ENCODE data around the gene EFCAB6.

The EFCAB6 gene

DNA sequence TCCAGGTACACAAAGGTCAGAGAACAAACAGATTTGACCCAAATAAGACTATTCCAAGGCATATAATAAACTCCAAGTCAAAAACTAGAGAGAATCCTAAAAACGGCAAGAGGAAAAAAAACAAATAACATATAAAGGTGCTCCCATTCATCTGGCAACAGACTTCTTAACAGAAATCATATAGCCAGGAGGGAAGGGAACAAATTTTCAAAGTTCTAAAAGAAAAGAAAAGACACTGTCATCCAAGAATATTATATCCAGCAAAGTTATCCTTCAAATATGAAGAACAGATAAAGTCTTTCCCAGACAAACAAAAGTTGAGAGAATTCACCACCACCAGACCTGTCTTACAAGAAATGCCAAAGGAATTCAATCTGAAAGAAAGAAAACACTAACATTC lies 11.1 kb downstream of the EFCAB6 start:
- no peak overlapping the region for H3K4me3 ChIP-seq (ENCODE audit: low read depth, low read length)
- TF ChIP-seq, protein P1, sequence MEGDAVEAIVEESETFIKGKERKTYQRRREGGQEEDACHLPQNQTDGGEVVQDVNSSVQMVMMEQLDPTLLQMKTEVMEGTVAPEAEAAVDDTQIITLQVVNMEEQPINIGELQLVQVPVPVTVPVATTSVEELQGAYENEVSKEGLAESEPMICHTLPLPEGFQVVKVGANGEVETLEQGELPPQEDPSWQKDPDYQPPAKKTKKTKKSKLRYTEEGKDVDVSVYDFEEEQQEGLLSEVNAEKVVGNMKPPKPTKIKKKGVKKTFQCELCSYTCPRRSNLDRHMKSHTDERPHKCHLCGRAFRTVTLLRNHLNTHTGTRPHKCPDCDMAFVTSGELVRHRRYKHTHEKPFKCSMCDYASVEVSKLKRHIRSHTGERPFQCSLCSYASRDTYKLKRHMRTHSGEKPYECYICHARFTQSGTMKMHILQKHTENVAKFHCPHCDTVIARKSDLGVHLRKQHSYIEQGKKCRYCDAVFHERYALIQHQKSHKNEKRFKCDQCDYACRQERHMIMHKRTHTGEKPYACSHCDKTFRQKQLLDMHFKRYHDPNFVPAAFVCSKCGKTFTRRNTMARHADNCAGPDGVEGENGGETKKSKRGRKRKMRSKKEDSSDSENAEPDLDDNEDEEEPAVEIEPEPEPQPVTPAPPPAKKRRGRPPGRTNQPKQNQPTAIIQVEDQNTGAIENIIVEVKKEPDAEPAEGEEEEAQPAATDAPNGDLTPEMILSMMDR (IDR thresholded peaks at IDR 0.05; ENCODE audit: borderline replicate concordance, insufficient read depth, low read depth, low read length): no peak

DNA sequence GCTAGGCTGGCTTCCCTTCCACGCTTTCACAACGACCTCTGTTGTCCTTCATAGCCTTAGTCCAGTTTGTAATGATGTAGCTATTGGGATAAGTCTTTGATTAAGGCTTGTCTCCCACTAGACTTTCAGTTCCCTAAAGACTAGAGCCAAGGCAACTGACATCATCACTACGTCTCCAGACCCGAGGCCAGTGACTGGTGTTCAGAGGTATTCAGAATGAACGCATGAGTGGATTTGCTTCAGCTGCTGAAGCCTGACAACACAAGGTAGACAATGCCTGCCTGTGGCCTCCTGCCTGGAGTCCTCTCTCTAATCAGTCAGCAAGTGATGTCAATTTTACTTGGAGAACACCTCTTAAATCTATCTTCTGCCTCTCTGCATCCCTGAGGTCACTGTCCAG lies 13.6 kb downstream of the EFCAB6 start:
- no peak overlapping the region for H3K4me3 ChIP-seq (ENCODE audit: low read depth, low read length)
- TF ChIP-seq, protein P1 (IDR thresholded peaks at IDR 0.05; ENCODE audit: borderline replicate concordance, insufficient read depth, low read depth, low read length): no peak

DNA sequence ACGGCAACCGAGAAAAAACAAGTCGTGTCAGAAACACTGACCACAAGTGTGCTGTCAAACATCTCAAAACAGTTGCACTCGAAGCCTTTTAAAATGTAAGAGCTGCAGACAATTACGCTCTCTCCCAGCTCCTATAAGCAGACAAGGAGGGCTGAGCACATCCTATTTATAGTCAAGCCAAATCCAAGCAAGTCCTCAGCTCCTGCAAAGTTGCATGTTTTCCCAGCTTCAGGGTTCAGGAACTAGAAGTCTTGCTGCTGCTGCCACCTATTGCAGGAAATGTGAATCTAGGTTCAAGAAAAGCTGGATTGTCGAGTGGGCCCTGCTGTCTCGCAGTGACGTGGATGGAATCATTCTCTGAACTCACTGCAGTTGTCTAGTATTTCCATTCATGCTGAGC lies 15.5 kb downstream of the EFCAB6 start:
- H3K4me3 ChIP-seq (ENCODE audit: low read depth, low read length): no peak overlapping the region
- TF ChIP-seq, protein P1 (IDR thresholded peaks at IDR 0.05; ENCODE audit: borderline replicate concordance, insufficient read depth, low read depth, low read length): no peak

DNA sequence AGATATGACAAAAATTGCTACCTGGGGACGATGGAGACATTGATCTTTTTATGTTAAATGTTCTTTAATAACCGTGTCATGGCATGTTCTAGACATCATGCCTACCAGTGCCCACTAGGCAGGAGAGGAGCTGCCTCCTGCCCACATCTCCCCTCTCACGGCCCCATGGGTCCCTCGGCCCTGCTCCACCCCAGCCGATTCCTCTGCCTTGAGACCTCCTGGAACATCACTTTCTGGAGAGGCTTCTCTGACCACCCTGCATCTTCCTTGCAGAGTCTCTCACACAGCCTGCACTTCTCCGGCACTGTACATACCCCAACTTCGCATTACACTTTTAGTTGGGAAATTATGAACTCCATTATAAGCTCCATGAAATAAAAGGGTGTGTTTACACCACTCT lies 16.8 kb downstream of the EFCAB6 start:
- H3K4me3 ChIP-seq (ENCODE audit: low read depth, low read length): no peak overlapping the region
- TF ChIP-seq, protein P1 (IDR thresholded peaks at IDR 0.05; ENCODE audit: borderline replicate concordance, insufficient read depth, low read depth, low read length): no peak

DNA sequence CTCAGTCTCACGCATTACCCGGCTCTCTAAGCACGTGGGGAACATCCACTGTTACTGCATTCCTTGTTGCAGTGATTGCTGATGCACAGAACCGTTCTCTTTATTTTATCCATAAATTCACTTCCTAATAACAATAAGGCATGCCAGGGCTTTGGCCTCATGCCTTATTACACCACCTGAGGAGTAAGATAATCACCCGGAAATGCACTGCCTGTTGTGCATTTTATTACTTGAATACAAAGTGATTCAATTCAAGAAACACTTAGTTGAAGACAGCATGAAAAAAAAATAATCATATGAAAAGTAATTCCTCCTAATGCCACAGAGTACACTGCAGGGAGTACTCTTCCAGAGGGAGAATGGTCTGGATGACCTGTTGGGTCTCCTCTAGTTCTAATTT lies 19.2 kb downstream of the EFCAB6 start:
- TF ChIP-seq, protein P1 (IDR thresholded peaks at IDR 0.05; ENCODE audit: borderline replicate concordance, insufficient read depth, low read depth, low read length): no peak
- H3K4me3 ChIP-seq (ENCODE audit: low read depth, low read length): no peak overlapping the region

DNA sequence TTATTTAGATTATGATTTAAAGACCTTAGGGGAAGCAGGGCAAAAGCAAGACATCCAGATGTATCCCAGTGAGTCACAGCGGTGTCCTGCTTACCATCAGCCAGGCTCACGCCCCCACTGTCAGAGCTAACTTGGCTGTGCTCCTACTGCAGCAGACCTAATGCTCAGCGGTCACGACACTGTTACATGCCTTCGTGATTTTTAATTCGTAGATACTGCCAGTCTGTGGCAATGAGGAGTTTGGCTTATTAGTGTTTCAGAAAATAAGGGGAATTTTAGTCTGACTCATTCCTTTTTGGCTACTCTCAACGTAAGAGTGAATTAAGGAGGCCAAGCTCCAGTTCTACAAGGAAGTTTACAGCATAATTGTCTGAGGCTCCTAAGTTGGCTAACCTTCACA lies 22.7 kb downstream of the EFCAB6 start:
- H3K4me3 ChIP-seq (ENCODE audit: low read depth, low read length): no peak overlapping the region
- TF ChIP-seq, protein P1 (IDR thresholded peaks at IDR 0.05; ENCODE audit: borderline replicate concordance, insufficient read depth, low read depth, low read length): no peak

DNA sequence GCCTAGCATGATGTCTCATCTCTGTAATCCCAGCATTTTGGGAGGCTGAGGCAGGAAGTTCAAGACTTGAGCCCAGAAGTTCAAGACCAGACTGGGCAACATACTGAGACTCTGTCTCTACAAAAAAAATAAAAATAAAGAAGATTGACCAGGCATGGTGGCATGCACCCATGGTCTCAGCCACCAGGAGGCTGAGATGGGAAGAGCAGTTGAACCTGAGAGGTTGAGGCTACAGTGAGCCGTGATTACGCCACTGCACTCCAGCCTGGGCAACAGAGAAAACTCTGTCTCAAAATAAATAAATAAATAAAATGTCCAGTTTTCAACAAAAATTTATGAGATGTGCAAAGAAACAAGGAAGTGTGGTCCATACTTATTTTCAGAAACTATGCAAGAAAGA lies 28.3 kb downstream of the EFCAB6 start:
- TF ChIP-seq, protein P1 (IDR thresholded peaks at IDR 0.05; ENCODE audit: borderline replicate concordance, insufficient read depth, low read depth, low read length): peak; percentile 14; the same call in 1 of the 2 replicates
- no peak overlapping the region for H3K4me3 ChIP-seq (ENCODE audit: low read depth, low read length)
